ENCODE data around the gene PSMD11.
"Not testable (repeated sequence)": the region's sequence is repeated elsewhere in the genome, so short reads cannot be mapped to it uniquely, and the experiment has no call there.

The PSMD11 gene

DNA sequence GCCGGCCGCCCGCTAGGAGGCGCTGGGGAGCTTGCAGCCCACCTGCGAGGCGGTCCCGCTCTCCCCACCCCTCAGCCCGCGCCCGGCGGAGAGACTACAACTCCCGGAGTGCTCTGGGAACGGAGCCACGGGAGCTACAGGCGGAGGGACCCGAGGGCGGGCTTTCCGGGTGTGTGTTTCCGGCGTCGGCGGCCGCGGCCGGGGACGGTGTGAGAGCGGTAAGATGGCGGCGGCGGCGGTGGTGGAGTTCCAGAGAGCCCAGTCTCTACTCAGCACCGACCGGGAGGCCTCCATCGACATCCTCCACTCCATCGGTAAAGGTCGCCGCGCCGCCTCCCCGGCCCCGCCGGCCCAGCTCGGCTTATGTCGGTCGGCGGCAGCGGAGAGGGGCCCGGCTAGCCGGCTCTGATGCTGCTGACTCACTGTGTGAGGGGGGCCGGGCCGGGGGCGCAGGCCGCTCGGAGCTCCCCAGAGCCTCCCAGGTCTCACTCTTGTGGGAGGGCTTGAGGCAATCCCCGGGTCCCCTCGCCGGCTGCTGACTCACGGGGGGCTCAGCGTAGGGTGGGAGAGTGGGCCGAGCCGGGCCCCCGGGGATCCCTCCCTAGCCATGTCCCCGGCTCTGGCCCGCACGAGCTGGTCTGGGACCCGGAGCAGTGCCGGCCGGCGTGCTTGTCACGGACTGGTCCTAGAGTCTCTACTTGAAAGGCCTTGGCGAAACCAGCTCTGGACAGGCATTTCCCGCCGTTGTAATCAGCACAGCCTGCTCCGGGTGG is at the start of gene PSMD11:
Gene PSMD11, plus strand, starts transcription at position 210 of the 773 bp plus-strand sequence. Its CDS starts 14 bp downstream, at position 224.
- DNase-seq = peak; percentile 86 to 96

DNA sequence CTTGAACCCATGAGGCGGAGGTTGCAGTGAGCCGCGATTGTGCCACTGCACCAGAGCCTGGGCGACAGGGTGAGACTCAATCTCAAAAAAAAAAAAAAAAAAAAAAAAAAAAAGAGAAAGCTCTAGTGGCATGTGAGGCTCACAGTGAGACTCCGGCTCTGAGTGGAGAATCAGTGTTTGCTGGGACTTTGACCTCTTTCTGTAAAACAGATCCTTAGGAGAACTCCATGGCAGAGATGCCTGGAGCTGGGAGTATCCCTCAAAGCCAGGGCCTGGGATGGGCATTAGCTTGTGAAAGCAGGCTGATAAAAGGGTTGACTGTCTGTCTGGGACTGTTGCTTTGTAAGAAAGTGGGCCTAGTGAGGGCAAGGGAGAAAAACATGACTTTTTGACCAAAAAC is 48.0 kb upstream of the PSMD11 start:
- DNase-seq = no peak

DNA sequence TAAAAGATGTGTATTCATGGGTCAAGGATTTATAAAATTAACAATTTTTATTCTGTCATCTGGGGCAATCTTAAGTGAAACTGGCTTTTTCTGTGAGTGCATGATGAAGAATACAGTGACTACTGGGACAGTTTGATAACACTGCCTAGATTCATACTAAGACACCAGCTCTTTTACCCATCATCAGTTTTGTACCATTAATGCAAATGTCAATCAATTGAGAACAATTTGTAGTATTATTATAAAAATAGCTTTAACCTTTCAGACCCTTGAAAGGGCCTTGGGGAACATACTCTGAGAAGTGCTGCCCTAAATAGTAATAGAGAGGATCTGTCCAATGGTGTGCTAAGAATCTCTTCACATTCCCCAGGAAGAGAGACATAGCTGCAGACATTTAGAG is 45.4 kb upstream of the PSMD11 start:
- DNase-seq = no peak

DNA sequence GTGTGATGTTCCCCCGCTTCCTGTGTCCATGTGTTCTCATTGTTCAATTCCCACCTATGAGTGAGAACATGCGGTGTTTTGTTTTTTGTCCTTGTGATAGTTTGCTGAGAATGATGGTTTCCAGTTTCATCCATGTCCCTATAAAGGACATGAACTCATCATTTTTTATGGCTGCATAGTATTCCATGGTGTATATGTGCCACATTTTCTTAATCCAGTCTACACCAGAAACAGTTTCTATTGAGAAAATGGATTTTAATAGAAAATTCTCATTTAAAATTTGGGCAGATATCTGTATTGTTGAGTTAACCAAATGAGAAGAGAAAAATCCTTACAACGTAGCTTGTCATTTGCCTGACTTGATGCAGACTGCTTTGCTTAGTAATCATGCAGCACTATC is 34.2 kb upstream of the PSMD11 start:
- DNase-seq = not testable (repeated sequence)

DNA sequence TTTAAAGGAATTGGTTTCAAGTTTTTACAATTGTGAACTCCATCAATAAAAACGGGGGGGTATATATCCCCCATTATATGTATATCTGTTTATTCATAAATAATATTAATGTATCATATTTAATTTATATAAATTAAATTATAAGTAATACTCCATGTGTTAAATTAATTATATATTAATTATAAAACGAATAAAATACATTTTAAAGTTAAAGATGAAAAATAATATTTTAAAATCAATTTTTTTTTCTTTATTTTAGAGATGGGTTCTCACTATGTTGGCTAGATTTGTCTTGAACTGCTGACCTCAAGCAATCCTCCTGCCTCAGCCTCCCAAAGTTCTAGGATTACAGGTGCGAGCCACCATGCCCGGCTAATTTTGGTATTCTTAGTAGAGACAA is 17.4 kb upstream of the PSMD11 start:
- DNase-seq = no peak

DNA sequence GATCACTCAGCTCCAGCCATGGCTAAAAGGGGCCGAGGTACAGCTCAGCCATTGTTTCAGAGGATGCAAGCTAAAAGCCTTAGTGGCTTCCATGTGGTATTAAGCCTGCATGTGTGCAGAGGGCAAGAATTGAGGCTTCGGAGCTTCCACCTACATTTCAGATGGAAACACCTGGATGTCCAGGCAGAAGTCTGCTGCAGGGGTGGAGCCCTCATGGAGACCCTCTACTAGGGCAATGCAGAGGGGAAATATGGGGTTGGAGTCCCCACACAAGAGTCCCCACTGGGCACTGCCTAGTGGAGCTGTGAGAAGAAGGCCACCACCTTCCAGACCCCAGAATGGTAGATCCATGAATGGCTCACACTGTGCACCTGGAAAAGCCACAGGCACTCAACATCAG is 14.7 kb upstream of the PSMD11 start:
- no peak for DNase-seq

DNA sequence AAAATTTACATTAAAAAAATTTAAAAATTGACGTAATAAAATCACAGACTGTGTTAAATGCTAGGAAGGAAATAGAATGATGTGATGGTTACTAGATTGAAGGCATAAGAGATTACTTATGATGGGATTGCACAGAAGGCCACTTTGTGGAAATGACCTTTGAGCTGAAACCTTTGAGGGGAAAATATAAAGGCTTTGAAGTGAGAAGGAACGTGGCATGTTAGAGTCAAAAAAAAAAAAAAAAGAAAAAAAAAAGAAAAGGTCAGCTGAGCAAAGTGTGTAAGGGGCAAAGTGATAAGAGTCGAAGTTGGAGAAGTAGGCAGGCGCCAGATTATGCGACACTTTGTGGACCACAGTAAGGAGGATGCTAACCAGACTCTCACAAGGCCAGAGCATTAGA is 3.6 kb upstream of the PSMD11 start:
- no peak for DNase-seq

DNA sequence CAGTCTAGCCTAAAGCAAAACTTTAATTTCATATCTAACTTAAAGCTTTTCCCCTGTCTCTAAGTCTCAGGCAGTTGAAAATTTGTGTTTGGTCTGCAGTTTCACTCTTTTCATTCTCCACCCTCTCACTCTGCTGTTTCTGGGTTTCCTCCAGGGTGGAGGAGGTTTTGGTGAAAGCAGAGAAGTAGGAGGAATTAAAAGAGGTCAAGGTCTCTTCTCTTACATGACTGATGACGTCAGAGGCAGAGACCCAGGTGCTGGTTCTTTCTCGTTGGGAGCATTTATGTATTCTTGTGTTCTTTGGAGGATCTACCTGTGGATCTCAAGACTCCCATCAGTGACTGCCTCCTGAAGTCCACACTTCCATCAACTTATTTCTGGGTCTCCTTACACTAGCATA is 2.4 kb upstream of the PSMD11 start:
- no peak for DNase-seq

DNA sequence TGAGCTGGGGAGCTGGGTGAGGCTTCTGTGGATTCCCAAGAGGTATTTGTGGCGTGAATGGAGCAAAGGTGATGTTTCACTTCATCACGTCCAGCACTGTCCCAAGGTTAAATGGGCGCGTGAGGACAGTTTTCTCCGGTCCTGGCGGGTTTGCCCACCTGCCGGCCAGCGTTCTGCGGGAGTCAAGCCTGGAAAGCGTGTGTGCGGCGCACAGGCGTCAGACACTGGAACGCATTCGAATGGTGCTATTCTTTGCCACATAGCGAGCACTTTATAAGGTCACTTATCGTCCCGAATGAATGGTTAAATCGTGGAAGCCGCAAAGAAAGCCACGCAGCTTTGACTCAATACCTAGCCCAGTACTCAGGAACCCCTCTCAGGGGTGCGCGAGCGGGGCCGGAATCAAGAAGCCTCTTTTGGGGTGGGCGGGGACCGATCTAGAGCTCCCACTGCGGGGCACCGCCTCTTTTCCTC is 446 bp upstream of the PSMD11 start:
- DNase-seq = no peak

DNA sequence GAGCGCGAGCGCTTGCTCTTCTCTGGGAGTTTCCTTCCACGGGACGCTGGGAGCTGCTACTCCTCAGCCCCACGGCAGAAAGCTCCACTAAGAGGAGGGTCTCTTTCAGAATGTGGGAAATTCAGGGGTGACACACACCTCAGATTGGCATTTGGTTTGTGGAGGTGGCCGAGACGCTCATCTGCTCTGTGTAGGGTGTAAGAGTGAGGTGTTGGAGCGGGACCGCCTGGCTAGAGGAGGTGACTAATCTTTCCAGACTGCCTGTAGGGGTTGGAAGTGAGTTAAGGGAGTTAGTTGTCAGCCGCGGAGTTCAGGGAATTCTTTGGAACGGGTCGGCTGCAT is 735 bp downstream of the PSMD11 start:
- DNase-seq = no peak

DNA sequence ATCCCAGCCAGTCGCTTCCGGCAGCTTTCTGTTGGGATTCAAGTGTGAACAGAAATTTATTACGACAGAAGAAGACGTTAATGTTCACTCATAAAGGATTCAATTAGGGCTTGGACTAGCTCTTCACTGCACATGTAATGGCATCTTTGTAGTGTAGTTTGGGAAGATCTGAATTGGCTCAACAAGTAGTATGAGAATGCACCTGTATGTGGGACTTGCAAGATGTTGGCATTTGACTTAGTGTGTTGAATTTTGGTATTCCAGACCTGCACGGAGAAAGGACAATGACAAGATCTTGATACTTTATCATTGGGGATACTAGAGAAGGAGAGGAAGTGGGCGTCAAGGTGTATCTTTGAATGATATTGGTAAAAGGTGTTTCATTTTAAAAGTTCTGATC is 1.2 kb downstream of the PSMD11 start:
- no peak for DNase-seq

DNA sequence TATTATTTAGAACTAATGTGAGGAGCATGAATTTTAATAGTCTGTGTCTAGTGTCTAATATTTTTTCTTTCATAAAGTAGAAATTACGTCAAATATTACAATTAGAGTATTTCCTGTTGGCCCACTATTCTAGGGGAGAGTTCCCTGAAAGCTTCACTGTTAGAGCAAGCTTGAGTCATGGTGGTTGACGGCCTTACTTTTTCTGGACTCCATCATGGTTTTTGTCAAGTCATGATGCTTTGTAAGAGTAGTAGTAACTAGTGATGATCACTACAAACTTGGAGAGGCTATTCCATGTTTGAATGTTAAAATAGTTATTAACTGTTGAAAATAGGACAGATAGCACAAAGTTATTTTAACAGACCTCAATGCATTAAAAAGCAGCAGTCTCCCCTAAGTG is 1.7 kb downstream of the PSMD11 start:
- no peak for DNase-seq

DNA sequence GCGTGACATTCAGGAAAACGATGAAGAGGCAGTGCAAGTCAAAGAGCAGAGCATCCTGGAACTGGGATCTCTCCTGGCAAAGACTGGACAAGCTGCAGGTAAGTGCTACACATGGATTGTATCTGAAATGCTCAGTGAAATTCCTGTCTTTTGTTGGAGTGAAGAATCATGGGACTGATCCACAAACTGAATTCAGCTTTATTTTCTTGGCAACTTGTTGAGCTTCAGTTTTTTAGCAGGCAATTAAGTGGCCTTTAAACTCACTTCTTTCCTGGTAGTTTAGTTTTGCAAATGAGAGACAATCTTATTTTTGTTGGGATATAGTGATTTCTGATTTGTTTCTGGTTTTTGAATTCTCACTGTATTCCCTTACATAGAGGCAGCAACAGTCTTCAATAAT is 2.6 kb downstream of the PSMD11 start:
- DNase-seq = no peak

DNA sequence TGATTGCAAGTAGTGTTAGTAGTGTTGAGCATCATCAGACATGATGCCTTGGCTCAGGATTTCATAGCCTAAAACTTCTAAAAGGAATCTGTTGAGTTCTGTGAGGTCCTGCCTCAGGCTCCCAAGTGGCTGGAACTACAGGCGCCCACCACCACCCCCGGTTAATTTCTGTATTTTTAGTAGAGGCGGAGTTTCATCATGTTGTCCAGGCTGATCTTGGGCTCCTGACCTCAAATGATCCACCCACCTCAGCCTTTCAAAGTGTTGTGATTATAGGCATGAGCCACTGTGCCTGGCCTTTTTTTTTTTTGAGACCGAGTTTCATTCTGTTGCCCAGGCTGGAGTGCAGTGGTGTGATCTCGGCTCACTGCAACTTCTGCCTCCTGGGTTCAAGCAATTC is 5.7 kb downstream of the PSMD11 start:
- no peak for DNase-seq

DNA sequence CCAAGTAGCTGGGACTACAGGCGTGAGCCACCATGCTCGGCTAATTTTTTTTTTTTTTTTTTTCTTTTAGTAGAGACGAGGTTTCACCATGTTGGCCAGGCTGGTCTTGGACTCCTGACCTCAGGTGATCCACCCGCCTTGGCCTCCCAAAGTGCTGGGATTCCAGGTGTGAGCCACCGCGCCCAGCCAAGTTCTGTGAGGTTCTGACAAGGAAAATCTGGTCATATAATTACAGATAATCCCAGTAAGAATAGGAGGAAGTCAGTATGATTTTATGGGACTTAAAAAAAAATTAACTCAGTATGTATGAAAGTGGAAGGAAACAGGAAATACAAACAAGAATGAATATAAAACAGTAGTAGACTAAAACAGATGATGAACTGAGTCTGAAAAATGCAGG is 6.1 kb downstream of the PSMD11 start:
- DNase-seq = not testable (repeated sequence)

DNA sequence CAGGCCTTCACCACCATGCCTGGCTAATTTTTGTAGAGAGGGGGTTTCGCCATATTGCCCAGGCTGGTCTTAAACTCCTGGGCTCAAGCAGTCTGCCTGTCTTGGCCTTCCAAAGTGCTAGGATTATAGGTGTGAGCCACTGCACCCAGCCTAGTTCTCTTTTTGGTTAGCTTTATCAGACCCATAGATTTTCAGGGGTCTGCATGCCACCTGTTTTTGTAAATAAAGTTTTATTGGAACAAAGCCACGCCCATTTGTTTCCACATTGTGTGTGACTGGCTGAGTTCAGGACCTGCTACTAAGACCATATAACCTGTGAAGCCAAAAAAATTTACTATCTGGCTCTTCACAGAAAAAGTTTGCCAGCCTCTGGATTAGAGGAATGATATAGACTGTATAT is 7.6 kb downstream of the PSMD11 start:
- no peak for DNase-seq

DNA sequence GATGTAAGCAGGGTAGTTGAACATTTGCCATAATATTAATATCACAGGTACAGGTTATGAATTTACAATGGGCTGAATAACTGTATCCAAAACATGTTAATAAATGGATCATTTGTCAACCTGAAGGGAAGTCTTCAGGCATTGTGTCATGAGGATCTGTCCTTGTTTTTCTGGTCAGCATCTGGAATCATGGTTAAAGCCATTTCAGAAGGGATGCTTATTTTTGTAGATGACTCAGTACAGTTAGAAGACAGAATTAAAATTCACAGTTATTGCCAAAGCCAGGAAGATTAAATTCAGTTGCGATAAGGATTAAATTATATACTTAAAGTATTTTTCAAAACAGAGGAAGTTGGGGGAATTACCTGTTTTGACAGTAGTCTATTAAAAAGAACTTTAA is 8.0 kb downstream of the PSMD11 start:
- DNase-seq = no peak

DNA sequence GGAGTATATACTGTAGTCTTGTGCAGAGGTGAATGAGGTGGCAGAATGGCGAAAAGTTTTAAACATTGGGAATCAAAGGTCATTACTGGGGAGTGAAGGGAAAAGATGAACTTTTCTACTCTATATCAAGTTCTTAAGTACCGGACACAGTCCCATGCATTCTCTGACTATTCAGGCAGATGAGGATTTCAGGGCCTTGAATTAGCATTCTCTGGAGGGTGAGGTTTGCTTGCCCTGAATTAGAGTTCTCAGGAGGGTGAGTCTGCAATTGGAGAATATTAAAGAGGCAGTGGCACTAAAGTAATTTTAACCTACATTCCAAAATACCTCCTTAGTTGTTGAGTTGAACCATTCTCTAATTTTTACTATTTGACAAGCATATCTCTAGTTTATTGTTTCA is 9.1 kb downstream of the PSMD11 start:
- DNase-seq = no peak

DNA sequence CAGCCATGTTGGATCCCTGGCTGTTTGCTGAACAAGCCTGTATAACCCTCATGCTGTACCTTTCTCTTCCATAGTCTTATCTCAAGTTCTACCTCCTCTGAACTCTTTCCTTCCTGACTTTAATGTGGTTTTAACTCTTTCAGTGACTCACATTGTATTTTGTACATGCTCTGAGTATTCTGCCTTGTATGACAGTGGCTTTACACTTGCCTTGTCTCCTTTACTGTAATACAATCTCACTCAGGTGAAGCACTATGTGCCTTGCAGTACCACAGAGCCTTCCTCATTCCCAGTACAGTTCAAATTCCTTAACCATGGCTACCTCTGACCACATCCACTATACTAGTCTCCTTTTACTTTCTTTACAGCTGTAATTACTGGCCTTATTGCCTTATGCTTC is 14.1 kb downstream of the PSMD11 start:
- no peak for DNase-seq

DNA sequence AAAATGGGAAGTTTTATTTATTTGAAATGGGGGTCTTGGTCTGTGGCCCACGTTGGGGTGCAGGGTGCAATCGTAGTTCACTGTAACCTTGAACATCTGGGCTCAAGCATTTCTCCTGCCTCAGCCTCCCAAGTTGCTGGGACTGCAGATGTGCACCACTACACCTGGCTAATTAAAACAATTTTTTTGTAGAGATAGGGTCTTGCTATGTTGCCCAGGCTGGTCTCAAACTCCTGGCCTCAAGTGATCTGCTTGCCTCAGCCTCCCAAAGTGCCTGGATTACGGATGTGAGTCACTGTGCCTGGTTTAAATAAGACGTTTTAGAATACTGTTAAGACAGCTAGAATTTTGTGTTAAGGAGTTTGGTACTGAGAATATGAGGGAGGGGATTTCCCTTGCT is 15.7 kb downstream of the PSMD11 start:
- no peak for DNase-seq

DNA sequence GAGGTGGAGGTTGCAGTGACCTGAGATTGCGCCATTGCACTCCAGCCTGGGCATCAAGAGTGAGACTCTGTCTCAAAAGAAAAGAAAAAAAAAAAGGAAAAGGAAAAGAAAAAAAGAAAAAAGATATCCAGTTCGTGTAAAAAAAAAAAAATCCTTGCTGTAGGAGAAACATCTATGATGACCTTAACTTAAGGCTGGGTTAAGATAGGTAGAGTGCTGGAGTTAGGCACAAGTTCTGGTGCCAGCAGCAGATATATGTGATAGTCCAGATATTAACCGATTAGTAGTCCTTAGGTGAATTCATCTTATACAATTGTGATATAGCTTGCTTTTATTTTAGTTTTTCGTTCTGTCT is 17.2 kb downstream of the PSMD11 start:
- no peak for DNase-seq

DNA sequence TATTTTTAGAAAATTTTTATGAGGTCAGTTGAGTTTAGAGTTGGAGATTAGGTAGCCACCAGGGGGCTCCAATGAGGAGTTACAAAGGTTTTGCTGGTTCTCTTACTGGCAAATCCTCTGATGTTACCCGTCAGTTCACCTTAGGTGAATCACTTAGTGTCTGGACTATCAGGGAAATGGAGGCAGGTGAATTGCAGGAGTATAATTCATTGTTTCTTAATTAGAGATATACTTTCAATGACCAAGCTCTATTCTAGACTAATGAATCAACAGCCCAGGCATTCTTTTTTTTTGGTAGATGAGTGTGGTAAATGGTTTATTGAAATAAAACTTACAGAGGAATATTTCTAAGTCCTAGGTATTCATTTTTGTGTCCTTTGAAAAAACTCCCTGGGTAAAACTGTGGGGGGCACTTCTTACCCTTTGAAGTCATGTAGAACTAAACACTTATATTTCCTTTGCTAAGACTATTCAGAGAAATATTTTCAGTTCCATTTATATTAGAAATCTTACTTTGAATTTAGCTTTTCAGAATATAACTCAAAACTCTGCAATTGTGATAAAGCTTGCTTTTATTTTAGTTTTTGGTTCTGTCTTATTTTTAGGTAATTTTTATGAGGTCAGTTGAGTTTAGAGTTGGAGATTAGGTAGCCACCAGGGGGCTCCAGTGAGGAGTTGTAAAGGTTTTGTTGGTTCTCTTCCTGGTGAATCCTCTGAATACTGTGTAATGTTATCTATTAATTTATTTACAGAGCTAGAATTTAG is 17.7 kb downstream of the PSMD11 start:
- DNase-seq = no peak

DNA sequence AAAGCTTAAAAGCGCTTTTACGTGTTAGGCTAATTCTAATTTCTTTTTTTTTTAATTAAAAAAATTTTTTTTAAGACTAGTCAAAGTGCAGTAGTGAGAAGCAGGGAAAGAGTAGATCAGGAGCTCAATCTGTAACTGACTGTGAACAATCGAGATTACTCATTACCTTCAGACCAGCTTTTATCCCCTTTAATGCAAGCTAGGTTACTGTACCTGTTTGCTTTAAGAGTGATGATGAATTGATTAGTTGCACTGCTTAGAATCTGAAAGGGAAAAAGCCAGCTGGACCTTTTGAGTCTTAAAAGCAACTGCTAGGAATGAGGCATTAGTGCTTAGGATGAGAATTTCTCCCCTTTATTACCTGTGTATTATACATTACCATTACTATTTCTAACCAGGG is 19.0 kb downstream of the PSMD11 start:
- no peak for DNase-seq

DNA sequence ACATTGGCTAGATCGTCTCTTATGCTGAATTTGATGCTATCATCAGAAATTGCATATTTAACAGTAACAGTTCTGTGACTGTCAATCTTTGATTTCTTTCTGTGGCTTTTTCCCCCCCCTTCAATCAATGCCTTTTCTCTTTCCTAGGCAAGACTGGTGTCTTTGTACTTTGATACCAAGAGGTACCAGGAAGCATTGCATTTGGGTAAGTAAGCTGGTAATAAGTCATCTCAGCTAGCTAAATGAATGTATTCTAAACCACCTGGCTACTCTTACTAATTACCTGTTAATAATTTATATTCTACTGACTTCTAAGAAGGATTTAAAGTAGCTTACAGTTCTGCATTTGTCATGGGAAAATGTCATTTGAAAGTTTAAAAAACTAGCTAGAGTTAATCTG is 20.1 kb downstream of the PSMD11 start:
- DNase-seq = no peak

DNA sequence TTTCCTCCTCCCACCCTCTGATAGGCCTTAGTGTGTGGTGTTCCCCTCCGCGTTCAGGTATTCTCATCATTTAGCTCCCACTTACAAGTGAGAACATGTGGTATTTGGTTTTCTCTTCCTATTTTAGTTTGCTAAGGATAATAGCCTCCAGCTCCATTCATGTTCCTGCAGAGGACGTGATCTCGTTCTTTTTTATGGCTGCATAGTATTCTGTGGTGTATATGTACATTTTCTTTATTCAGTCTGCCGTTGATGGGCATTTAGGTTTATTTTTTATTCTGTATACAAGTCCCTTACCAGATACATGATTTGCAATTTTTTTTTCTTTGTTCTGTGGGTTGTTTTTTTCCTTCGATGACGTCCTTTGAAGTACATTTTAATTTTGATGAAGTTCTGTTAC is 23.6 kb downstream of the PSMD11 start:
- no peak for DNase-seq
